Adrenal gland (tissue), 12 donors: ENCODE results near the gene PITX3. TPM values are rescaled to one million over a fixed set of nuclear protein-coding genes. Genes with fewer than 3 reads are reported as not detected.

ENCODE experiments used
- DNase-seq, 7 donors: peaks; one replicate each; pipeline ENCODE4 v3.0.0-alpha.2; 2019 to 2020
- H3K27ac ChIP-seq, 5 donors: fragments of 200-600 bp; sonication (generic) in 4 of 5; 1 replicate in 3 of 5; 2 replicates in 2 of 5; pipeline versions ENCODE4 v1.5.1 to v1.8.0; 2016 to 2020; ENCODE audit warnings: mild to moderate bottlenecking in 1 of 5
- H3K27me3 ChIP-seq: fragments of 200-600 bp; 2 replicates; pipeline ENCODE4 v1.8.0; 2021
- H3K36me3 ChIP-seq, 2 donors: fragments of 200-600 bp; replicated peaks in 1 of 2; 1 replicate in 1 of 2; 2 replicates in 1 of 2; pipeline versions ENCODE4 v1.5.1 to v1.8.0; 2018 to 2022
- H3K4me1 ChIP-seq, 2 donors: fragments of 200-600 bp; replicated peaks in 1 of 2; 1 replicate in 1 of 2; 2 replicates in 1 of 2; pipeline versions ENCODE4 v1.5.1 to v1.8.0; 2018 to 2021
- H3K4me3 ChIP-seq, 4 donors: fragments of 200-600 bp; sonication (generic) in 3 of 4; one replicate each; pipeline ENCODE4 v1.5.1; 2016 to 2018
- H3K9me3 ChIP-seq, 3 donors: fragments of 200-600 bp; sonication (generic) in 1 of 3; replicated peaks in 1 of 3; 1 replicate in 2 of 3; 2 replicates in 1 of 3; pipeline versions ENCODE4 v1.5.1 to v1.8.0; 2016 to 2021
- CTCF ChIP-seq, 6 experiments: fragments of 450-650 bp in 4 of 6; fragments of 200-600 bp in 2 of 6; sonication (generic) in 1 of 6; IDR thresholded peaks; 1 replicate in 5 of 6; 2 replicates in 1 of 6; pipeline versions ENCODE4 v1.5.1 to v1.8.0; 2016 to 2021; ENCODE audit warnings: antibody characterized with exemption in 6 of 6, mild to moderate bottlenecking in 2 of 6, moderate library complexity in 1 of 6
- POLR2A ChIP-seq, 2 donors: fragments of 450-650 bp; IDR thresholded peaks; one replicate each; pipeline ENCODE4 v1.6.1; 2017; ENCODE audit warnings: antibody characterized with exemption in 2 of 2, mild to moderate bottlenecking in 2 of 2, moderate library complexity in 1 of 2
- WGBS, 4 donors: extraction: QIAGEN DNeasy Blood & Tissue Kit in 2 of 4; methylation state at CpG; one replicate each; pipeline versions ENCODE4 v1.1.5 to v1.1.7; 2013 to 2017; 5-methylcytosine and 5-hydroxymethylcytosine counted together
- intact Hi-C, 2 donors: fragments of 100-400 bp; cut with DNase I; formaldehyde crosslinking; loops; one replicate each; pipeline versions ENCODE4 v1.14.1 to v1.15.0; 2022 to 2023
- polyA plus RNA-seq, 3 donors: library from polyadenylated mRNA; stranded (reverse); fragments of 200-250 nt in 2 of 3; fragments of 350-450 nt in 1 of 3; fragmentation: Illumina TruSeq in 1 of 3; extraction: RNeasy Lipid Tissue Mini Kit (QIAGEN cat#74804) in 1 of 3; gene quantifications; one replicate each; pipeline ENCODE4 v1.2.3, GENCODE V29; 2013 to 2014
- total RNA-seq, 9 donors: library from RNA; depleted of rRNA in 4 of 9; stranded (reverse); fragments of >200 nt in 4 of 9; fragments of 120-200 nt in 1 of 9; fragmentation: NEBNext Ultra II Directional in 1 of 9; extraction: Animal tissue kit (Norgen Biotek cat#: 25700) in 1 of 9; gene quantifications; one replicate each; pipeline versions ENCODE4 v1.1.0 to v1.2.4, GENCODE V29; 2013 to 2023
- donor health status: healthy with polysubstance abuse.
- donor health status: Bipolar disorder and iron deficiency.
- donor health status: DM: yes; HTN: yes; CAD: no.
- donor health status: DM: no; HTN: no; CAD: no.
- donor health status: DM: no; HTN: no; CAD: no.
- donor health status: DM: yes; HTN: yes; CAD: no.

PITX3 gene
- total and polyA plus RNA-seq, 12 donors = 0.69 to 5.2 TPM; not detected in 10

- Histone ChIP-seq H3K27ac (no peak overlapping the region), H3K36me3 (no peaks in the 10 kb centered on the region), H3K9me3 (no peaks in the 10 kb centered on the region), H3K27me3 (no peaks in the 10 kb centered on the region), H3K4me1 (peaks cover 8 to 27% of the 10 kb centered on the region in 2 donors), H3K4me3 (no peak overlapping the region)
- no peak for DNase-seq
- intact Hi-C loops = no loop called here
- WGBS, 4 donors = 75 to 88% (median 86%) methylated on average over 2 of the region's 2 CpGs
- TF ChIP-seq POLR2A (IDR thresholded peaks at IDR 0.05) (no peak), CTCF (IDR thresholded peaks at IDR 0.05) (no peak)
These were observed 34.0 kb upstream of the PITX3 start for GRCh38 chr10:102275343-102275742.

GRCh38 chr10:102274062-102274461 lies 32.8 kb upstream of the PITX3 start:
- 67 to 84% (median 72%) methylated on average over 1 of the region's 1 CpG; no CpG with 5 or more reads in 1 of the 4 donors for WGBS, 4 donors
- H3K36me3 ChIP-seq = no peaks in the 10 kb centered on the region
- no peak for DNase-seq

GRCh38 chr10:102269017-102269416 lies 27.7 kb upstream of the PITX3 start:
- H3K4me3 ChIP-seq = no peak overlapping the region
- no peak for DNase-seq
- H3K4me1 ChIP-seq = peaks cover 20 to 41% of the 10 kb centered on the region in 2 donors
- TF ChIP-seq CTCF (IDR thresholded peaks at IDR 0.05) (no peak), POLR2A (IDR thresholded peaks at IDR 0.05) (no peak)
- H3K27me3 ChIP-seq = no peaks in the 10 kb centered on the region
- H3K36me3 ChIP-seq = no peaks in the 10 kb centered on the region
- H3K27ac ChIP-seq = peak overlapping the region in 1 of 5 donors; percentile 28
- WGBS, 4 donors = 37 to 53% (median 47%) methylated on average over 3 of the region's 3 CpGs
- intact Hi-C loops = no loop called here
- H3K9me3 ChIP-seq = no peaks in the 10 kb centered on the region

More at GRCh38 chr10:102274062-102274461, 32.8 kb upstream of the PITX3 start:
- Histone ChIP-seq H3K4me1 (peaks cover 2 to 20% of the 10 kb centered on the region in 2 donors), H3K27ac (no peak overlapping the region), H3K27me3 (no peaks in the 10 kb centered on the region), H3K9me3 (no peaks in the 10 kb centered on the region), H3K4me3 (no peak overlapping the region)
- intact Hi-C loops = no loop called here
- TF ChIP-seq POLR2A (IDR thresholded peaks at IDR 0.05) (no peak), CTCF (IDR thresholded peaks at IDR 0.05) (no peak)

- intact Hi-C loops = no loop called here
- no peak for DNase-seq
- Histone ChIP-seq H3K4me1 (peaks cover 20 to 37% of the 10 kb centered on the region in 2 donors), H3K9me3 (no peaks in the 10 kb centered on the region), H3K27me3 (no peaks in the 10 kb centered on the region), H3K4me3 (no peak overlapping the region), H3K27ac (peak overlapping the region in 1 of 5 donors; percentile 28), H3K36me3 (no peaks in the 10 kb centered on the region)
- TF ChIP-seq CTCF (IDR thresholded peaks at IDR 0.05) (no peak), POLR2A (IDR thresholded peaks at IDR 0.05) (no peak)
These were observed 27.1 kb upstream of the PITX3 start for GRCh38 chr10:102268375-102268888.
